Mesendoderm (in vitro differentiated cells): ENCODE results near the gene OMA1.

Experiments
- DNase-seq: peaks from one replicate; pipeline ENCODE4 v3.0.0; 2013
- H2AK5ac ChIP-seq: 2 replicates; pipeline ENCODE4 v1.6.1; 2013; ENCODE audit warnings: low read length, inconsistent platforms
- H2BK120ac ChIP-seq: 2 replicates; pipeline ENCODE4 v1.6.1; 2013; ENCODE audit warnings: low read depth, mild to moderate bottlenecking, low read length, moderate library complexity, mixed read lengths
- H2BK15ac ChIP-seq: replicated peaks from 2 replicates; pipeline ENCODE4 v1.6.1; 2013; ENCODE audit warnings: low read depth, mild to moderate bottlenecking, moderate library complexity
- H2BK5ac ChIP-seq: 2 replicates; pipeline ENCODE4 v1.6.1; 2013; ENCODE audit warnings: low read length, inconsistent platforms
- H3K18ac ChIP-seq: 2 replicates; pipeline ENCODE4 v1.6.1; 2013; ENCODE audit warnings: mild to moderate bottlenecking, low read length, mixed read lengths
- H3K23ac ChIP-seq: one replicate; pipeline ENCODE4 v1.6.1; 2013; ENCODE audit warnings: low read length
- H3K27ac ChIP-seq: 2 replicates; pipeline ENCODE4 v1.5.1; 2013; ENCODE audit warnings: low read depth, mild to moderate bottlenecking, inconsistent platforms, low read length, moderate library complexity
- H3K27me3 ChIP-seq: 2 replicates; pipeline ENCODE4 v1.6.1; 2013; ENCODE audit warnings: low read length, control low read depth, mild to moderate bottlenecking, inconsistent platforms; ENCODE audit not compliant: insufficient read depth, poor library complexity
- H3K36me3 ChIP-seq: 2 replicates; pipeline ENCODE4 v1.6.1; 2013; ENCODE audit warnings: low read length, inconsistent platforms; ENCODE audit not compliant: control insufficient read depth, insufficient read depth
- H3K4ac ChIP-seq: one replicate; pipeline ENCODE4 v1.6.1; 2013; ENCODE audit warnings: low read depth, mild to moderate bottlenecking, low read length, moderate library complexity
- H3K4me1 ChIP-seq: 2 replicates; pipeline ENCODE4 v1.6.1; 2013; ENCODE audit warnings: low read depth, low read length, inconsistent platforms; ENCODE audit not compliant: control insufficient read depth
- H3K4me2 ChIP-seq: 2 replicates; pipeline ENCODE4 v1.6.1; 2013; ENCODE audit warnings: low read length
- H3K4me3 ChIP-seq: 2 replicates; pipeline ENCODE4 v1.5.1; 2013; ENCODE audit warnings: mild to moderate bottlenecking, low read length
- H3K56ac ChIP-seq: one replicate; pipeline ENCODE4 v1.6.1; 2013; ENCODE audit warnings: low read length
- H3K79me1 ChIP-seq: 2 replicates; pipeline ENCODE4 v1.6.1; 2013; ENCODE audit warnings: low read length, inconsistent platforms
- H3K79me2 ChIP-seq: 2 replicates; pipeline ENCODE4 v1.6.1; 2013; ENCODE audit warnings: mild to moderate bottlenecking, low read length; ENCODE audit not compliant: control insufficient read depth, insufficient read depth
- H3K9ac ChIP-seq: 2 replicates; pipeline ENCODE4 v1.6.1; 2013; ENCODE audit warnings: low read length, inconsistent platforms
- H4K5ac ChIP-seq: one replicate; pipeline ENCODE4 v1.6.1; 2013; ENCODE audit warnings: low read length
- H4K8ac ChIP-seq: one replicate; pipeline ENCODE4 v1.6.1; 2013; ENCODE audit warnings: low read depth, mild to moderate bottlenecking, control low read depth, low read length, moderate library complexity
- WGBS: extraction: QIAGEN DNeasy Blood & Tissue Kit; methylation state at CpG from one replicate; pipeline ENCODE4 v1.1.7; 2013; ENCODE audit warnings: low lambda C conversion rate, missing lambda C conversion rate; ENCODE audit not compliant: insufficient coverage; ENCODE audit errors: extremely low coverage; 5-methylcytosine and 5-hydroxymethylcytosine counted together

OMA1 gene

GRCh38 chr1:58456470-58456869, 90.1 kb downstream of the OMA1 start:
- no peaks in the 10 kb centered on the region for H3K4me1 ChIP-seq
- H3K79me2 ChIP-seq, result no peaks in the 10 kb centered on the region
- no peak overlapping the region for H3K4me3 ChIP-seq
- no peak overlapping the region for H4K5ac ChIP-seq
- H3K36me3 ChIP-seq, result no peaks in the 10 kb centered on the region
- H2BK5ac ChIP-seq, result no peak overlapping the region
- H3K27me3 ChIP-seq, result no peaks in the 10 kb centered on the region
- no peak overlapping the region for H4K8ac ChIP-seq
- H3K4me2 ChIP-seq, result no peak overlapping the region
- H2AK5ac ChIP-seq, result no peak overlapping the region
- H3K56ac ChIP-seq, result no peak overlapping the region
- H2BK120ac ChIP-seq, result no peak overlapping the region
- H3K27ac ChIP-seq, result no peak overlapping the region
- no peak overlapping the region for H3K23ac ChIP-seq
- H3K9ac ChIP-seq, result no peak overlapping the region
- H3K4ac ChIP-seq, result no peak overlapping the region
- no peaks in the 10 kb centered on the region for H3K79me1 ChIP-seq
- H2BK15ac ChIP-seq, result no peak overlapping the region
- H3K18ac ChIP-seq, result no peak overlapping the region
- DNase-seq, result no peak
- WGBS, result no CpG with 5 or more reads among the region's 3 CpGs

GRCh38 chr1:58454807-58455206, 91.7 kb downstream of the OMA1 start:
- H3K18ac ChIP-seq, result no peak overlapping the region
- H3K4me3 ChIP-seq, result no peak overlapping the region
- no peak for DNase-seq
- no peak overlapping the region for H4K8ac ChIP-seq
- H3K27me3 ChIP-seq, result no peaks in the 10 kb centered on the region
- no peak overlapping the region for H3K27ac ChIP-seq
- H3K4me2 ChIP-seq, result no peak overlapping the region
- H2BK120ac ChIP-seq, result no peak overlapping the region
- no peak overlapping the region for H2BK15ac ChIP-seq
- no peak overlapping the region for H3K9ac ChIP-seq
- H3K4me1 ChIP-seq, result no peaks in the 10 kb centered on the region
- H3K23ac ChIP-seq, result no peak overlapping the region
- no peaks in the 10 kb centered on the region for H3K79me1 ChIP-seq
- no peaks in the 10 kb centered on the region for H3K79me2 ChIP-seq
- H3K56ac ChIP-seq, result no peak overlapping the region
- WGBS, result no CpG with 5 or more reads among the region's 6 CpGs
- H3K4ac ChIP-seq, result no peak overlapping the region
- H4K5ac ChIP-seq, result no peak overlapping the region
- no peak overlapping the region for H2BK5ac ChIP-seq
- no peak overlapping the region for H2AK5ac ChIP-seq
- no peaks in the 10 kb centered on the region for H3K36me3 ChIP-seq

GRCh38 chr1:58454385-58454784, 92.1 kb downstream of the OMA1 start:
- no peaks in the 10 kb centered on the region for H3K27me3 ChIP-seq
- H3K23ac ChIP-seq, result no peak overlapping the region
- no peak overlapping the region for H4K8ac ChIP-seq
- H2BK15ac ChIP-seq, result no peak overlapping the region
- H3K27ac ChIP-seq, result no peak overlapping the region
- no CpG with 5 or more reads among the region's 11 CpGs for WGBS
- no peak overlapping the region for H2BK5ac ChIP-seq
- H3K36me3 ChIP-seq, result no peaks in the 10 kb centered on the region
- no peak overlapping the region for H4K5ac ChIP-seq
- no peak for DNase-seq
- H3K4me3 ChIP-seq, result no peak overlapping the region
- H3K4me2 ChIP-seq, result no peak overlapping the region
- H3K56ac ChIP-seq, result no peak overlapping the region
- H2AK5ac ChIP-seq, result no peak overlapping the region
- no peaks in the 10 kb centered on the region for H3K4me1 ChIP-seq
- no peaks in the 10 kb centered on the region for H3K79me2 ChIP-seq
- H3K18ac ChIP-seq, result no peak overlapping the region
- no peak overlapping the region for H3K9ac ChIP-seq
- no peak overlapping the region for H3K4ac ChIP-seq
- H2BK120ac ChIP-seq, result no peak overlapping the region
- no peaks in the 10 kb centered on the region for H3K79me1 ChIP-seq

- H2BK5ac ChIP-seq, result no peak overlapping the region
- no peak overlapping the region for H2BK120ac ChIP-seq
- no peaks in the 10 kb centered on the region for H3K27me3 ChIP-seq
- no peak overlapping the region for H3K18ac ChIP-seq
- no peak overlapping the region for H3K4me2 ChIP-seq
- peaks cover 4% of the 10 kb centered on the region for H3K4me1 ChIP-seq
- H3K4me3 ChIP-seq, result no peak overlapping the region
- H4K8ac ChIP-seq, result no peak overlapping the region
- no peak overlapping the region for H3K4ac ChIP-seq
- no peaks in the 10 kb centered on the region for H3K79me2 ChIP-seq
- no peaks in the 10 kb centered on the region for H3K79me1 ChIP-seq
- no peak overlapping the region for H3K9ac ChIP-seq
- no peak overlapping the region for H2BK15ac ChIP-seq
- no peak overlapping the region for H4K5ac ChIP-seq
- WGBS, result no CpG with 5 or more reads among the region's 14 CpGs
- H3K27ac ChIP-seq, result no peak overlapping the region
- no peak overlapping the region for H3K56ac ChIP-seq
- no peak overlapping the region for H3K23ac ChIP-seq
- no peaks in the 10 kb centered on the region for H3K36me3 ChIP-seq
- DNase-seq, result no peak
- H2AK5ac ChIP-seq, result no peak overlapping the region
Observed at GRCh38 chr1:58451560-58452191, 94.8 kb downstream of the OMA1 start.

GRCh38 chr1:58447886-58448285, 98.6 kb downstream of the OMA1 start:
- Histone ChIP-seq H3K4me3 (no peak overlapping the region), H2BK15ac (no peak overlapping the region), H2BK5ac (no peak overlapping the region), H3K79me2 (no peaks in the 10 kb centered on the region), H3K4me1 (peaks cover 4% of the 10 kb centered on the region), H3K27me3 (no peaks in the 10 kb centered on the region), H2AK5ac (no peak overlapping the region), H3K56ac (no peak overlapping the region), H4K5ac (no peak overlapping the region), H3K9ac (no peak overlapping the region), H3K36me3 (no peaks in the 10 kb centered on the region), H3K27ac (no peak overlapping the region), H3K79me1 (no peaks in the 10 kb centered on the region), H3K23ac (no peak overlapping the region), H3K4me2 (no peak overlapping the region), H3K18ac (no peak overlapping the region), H4K8ac (no peak overlapping the region), H2BK120ac (no peak overlapping the region), H3K4ac (no peak overlapping the region)
- WGBS, result no CpG with 5 or more reads among the region's 2 CpGs
- DNase-seq, result peak; percentile 79

- H3K27ac ChIP-seq, result no peak overlapping the region
- H3K4me1 ChIP-seq, result peaks cover 4% of the 10 kb centered on the region
- no peaks in the 10 kb centered on the region for H3K36me3 ChIP-seq
- no peaks in the 10 kb centered on the region for H3K79me1 ChIP-seq
- H2BK15ac ChIP-seq, result no peak overlapping the region
- H4K5ac ChIP-seq, result no peak overlapping the region
- no peak overlapping the region for H2BK120ac ChIP-seq
- no peak overlapping the region for H4K8ac ChIP-seq
- H3K56ac ChIP-seq, result no peak overlapping the region
- no peaks in the 10 kb centered on the region for H3K79me2 ChIP-seq
- WGBS, result no CpG with 5 or more reads among the region's 3 CpGs
- H3K27me3 ChIP-seq, result no peaks in the 10 kb centered on the region
- no peak overlapping the region for H3K4ac ChIP-seq
- no peak overlapping the region for H3K9ac ChIP-seq
- no peak for DNase-seq
- no peak overlapping the region for H2BK5ac ChIP-seq
- no peak overlapping the region for H3K4me3 ChIP-seq
- H3K18ac ChIP-seq, result no peak overlapping the region
- H3K23ac ChIP-seq, result no peak overlapping the region
- no peak overlapping the region for H3K4me2 ChIP-seq
- no peak overlapping the region for H2AK5ac ChIP-seq
Observed at GRCh38 chr1:58447042-58447441, 99.5 kb downstream of the OMA1 start.
